C4-2B (cell line): Measurements from ENCODE around the gene CERK.

Source experiments
- H3K27ac ChIP-seq: fragments of 450-650 bp; 2 replicates; pipeline ENCODE4 v1.5.1; 2017
- CTCF ChIP-seq: fragments of 450-650 bp; conservative IDR thresholded peaks from 2 replicates; pipeline ENCODE4 v1.5.1; 2017; ENCODE audit warnings: mild to moderate bottlenecking
- ZFX ChIP-seq: fragments of 450-650 bp; IDR thresholded peaks from 2 replicates; pipeline ENCODE4 v1.6.1; 2017

CERK gene

GRCh38 chr22:46686221-46687047 lies 51.6 kb downstream of the CERK start:
- peak overlapping the region; percentile 13 for H3K27ac ChIP-seq

GRCh38 chr22:46684706-46685105 lies 53.3 kb downstream of the CERK start:
- H3K27ac ChIP-seq, result peak overlapping the region; percentile 13; the same call in 1 of the 2 replicates
- TF ChIP-seq ZFX (no peak), CTCF (no peak)

More at GRCh38 chr22:46686221-46687047, 51.6 kb downstream of the CERK start:
- no peak for TF ChIP-seq CTCF
- no peak for TF ChIP-seq ZFX

- no peak overlapping the region for H3K27ac ChIP-seq
- TF ChIP-seq CTCF (no peak), ZFX (no peak)
Measured at GRCh38 chr22:46682011-46682731, 55.9 kb downstream of the CERK start.

- no peak overlapping the region for H3K27ac ChIP-seq
- TF ChIP-seq ZFX (no peak), CTCF (no peak)
Measured at GRCh38 chr22:46681010-46681409, 57.0 kb downstream of the CERK start.

- no peak overlapping the region for H3K27ac ChIP-seq
- no peak for TF ChIP-seq ZFX
- no peak for TF ChIP-seq CTCF
Measured at GRCh38 chr22:46679706-46680269, 58.3 kb downstream of the CERK start.

GRCh38 chr22:46678785-46679700 lies 59.0 kb downstream of the CERK start:
- no peak for TF ChIP-seq ZFX
- TF ChIP-seq CTCF, result no peak

More at GRCh38 chr22:46678785-46679700, 59.0 kb downstream of the CERK start:
- H3K27ac ChIP-seq, result no peak overlapping the region
